Sigmoid colon (tissue), 7 donors: Measurements from ENCODE around the gene ADD2. TPM values are rescaled to one million over a fixed set of nuclear protein-coding genes. Genes with fewer than 3 reads are reported as not detected.
"Not testable (repeated sequence)": the region's sequence is repeated elsewhere in the genome, so short reads cannot be mapped to it uniquely, and the experiment has no call there.

Source experiments
- DNase-seq: peaks from one replicate; pipeline ENCODE4 v3.0.0-alpha.2; 2019
- H3K27ac ChIP-seq, 4 donors: fragments of 200-600 bp; sonication (generic); one replicate each; pipeline ENCODE4 v1.5.1; 2016 to 2019; ENCODE audit warnings: mild to moderate bottlenecking in 1 of 4
- H3K27me3 ChIP-seq, 3 donors: fragments of 200-600 bp; sonication (generic); one replicate each; pipeline ENCODE4 v1.5.1; 2019; ENCODE audit warnings: mild to moderate bottlenecking in 1 of 3
- H3K36me3 ChIP-seq, 4 donors: fragments of 200-600 bp; sonication (generic); one replicate each; pipeline ENCODE4 v1.5.1; 2016 to 2019
- H3K4me1 ChIP-seq, 4 donors: fragments of 200-600 bp; sonication (generic); one replicate each; pipeline ENCODE4 v1.5.1; 2017 to 2019
- H3K4me3 ChIP-seq, 4 donors: fragments of 200-600 bp; sonication (generic); one replicate each; pipeline ENCODE4 v1.5.1; 2017 to 2019; ENCODE audit warnings: mild to moderate bottlenecking in 2 of 4, moderate library complexity in 1 of 4
- H3K9me3 ChIP-seq, 4 donors: fragments of 200-600 bp in 3 of 4; sonication (generic) in 3 of 4; one replicate each; pipeline versions ENCODE4 v1.5.1 to v1.6.1; 2013 to 2019
- CTCF ChIP-seq, 4 experiments: fragments of 450-650 bp in 3 of 4; fragments of 200-600 bp in 1 of 4; IDR thresholded peaks; one replicate each; pipeline ENCODE4 v1.5.1; 2016 to 2019; ENCODE audit warnings: antibody characterized with exemption in 4 of 4, mild to moderate bottlenecking in 3 of 4, moderate library complexity in 2 of 4
- EP300 ChIP-seq, 4 donors: sonication (generic); formaldehyde crosslinking; IDR thresholded peaks; one replicate each; pipeline ENCODE4 v1.6.1; 2017; ENCODE audit warnings: antibody characterized with exemption in 4 of 4
- POLR2A ChIP-seq, 2 donors: fragments of 450-650 bp; IDR thresholded peaks; one replicate each; pipeline ENCODE4 v1.6.1; 2016; ENCODE audit warnings: antibody characterized with exemption in 2 of 2, mild to moderate bottlenecking in 2 of 2, moderate library complexity in 2 of 2
- POLR2AphosphoS5 ChIP-seq, 4 donors: sonication (generic); formaldehyde crosslinking; IDR thresholded peaks; one replicate each; pipeline ENCODE4 v1.6.1; 2017; ENCODE audit warnings: antibody characterized with exemption in 4 of 4
- WGBS, 2 donors: extraction: QIAGEN DNeasy Blood & Tissue Kit; methylation state at CpG; one replicate each; pipeline ENCODE4 v1.1.7; 2013; 5-methylcytosine and 5-hydroxymethylcytosine counted together
- intact Hi-C: fragments of 100-400 bp; cut with DNase I; formaldehyde crosslinking; loops from one replicate; pipeline ENCODE4 v1.15.1; 2023
- polyA plus RNA-seq, 3 donors: library from polyadenylated mRNA; stranded (reverse); fragments of 200-250 nt; gene quantifications; one replicate each; pipeline ENCODE4 v1.2.3, GENCODE V29; 2013
- total RNA-seq, 4 donors: library from RNA; depleted of rRNA; stranded (reverse); fragments of >200 nt; gene quantifications; one replicate each; pipeline ENCODE4 v1.1.0, GENCODE V29; 2016
- donor health status: healthy with polysubstance abuse.
- donor health status: Bipolar disorder and iron deficiency.
- donor health status: healthy.

ADD2 gene
- total and polyA plus RNA-seq, 7 donors: under 0.01 to 5.8 (median 3.2) TPM; not detected in 1

- intact Hi-C loops: no loop called here
- Histone ChIP-seq H3K9me3 (no peaks in the 10 kb centered on the region), H3K27ac (no peak overlapping the region), H3K4me3 (no peak overlapping the region), H3K36me3 (no peaks in the 10 kb centered on the region), H3K4me1 (peaks cover 0 to 4% (median 0%) of the 10 kb centered on the region in 4 donors), H3K27me3 (no peaks in the 10 kb centered on the region)
- DNase-seq: no peak
- no peak for TF ChIP-seq CTCF (IDR thresholded peaks at IDR 0.05)
- no peak for TF ChIP-seq POLR2AphosphoS5 (IDR thresholded peaks at IDR 0.05)
- TF ChIP-seq EP300 (IDR thresholded peaks at IDR 0.05): no peak
- TF ChIP-seq POLR2A (IDR thresholded peaks at IDR 0.05): no peak
- WGBS, 2 donors: 46 to 71% methylated on average over 2 of the region's 2 CpGs
These were observed 140.6 kb downstream of the ADD2 start for GRCh38 chr2:70627211-70627898.

- no peaks in the 10 kb centered on the region for H3K27me3 ChIP-seq
- intact Hi-C loops: no loop called here
- no peak overlapping the region for H3K27ac ChIP-seq
These were observed 141.6 kb downstream of the ADD2 start for GRCh38 chr2:70626254-70626990.

DNA sequence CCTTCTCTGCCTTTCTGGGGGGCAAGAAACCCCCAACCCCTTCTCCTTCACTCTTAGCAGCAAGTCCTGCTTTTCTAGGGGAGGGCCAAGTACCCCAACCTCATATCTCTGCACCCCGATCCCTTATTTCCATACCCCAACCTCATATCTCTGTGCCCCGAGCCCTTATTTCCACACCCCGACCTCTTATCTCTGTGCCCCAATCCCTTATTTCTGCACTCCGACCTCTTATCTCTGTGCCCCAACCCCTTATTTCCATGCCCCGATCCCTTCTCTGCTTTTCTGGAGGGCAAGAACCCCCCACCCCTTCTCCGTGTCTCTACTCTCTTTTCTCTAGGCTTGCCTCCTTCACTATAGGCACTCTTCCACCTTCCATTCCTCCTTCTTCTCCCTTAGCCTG, 146.5 kb downstream of the ADD2 start:
- H3K4me1 ChIP-seq, H3K4me3 ChIP-seq, H3K9me3 ChIP-seq, intact Hi-C loops, H3K36me3 ChIP-seq, DNase-seq, H3K27ac ChIP-seq, H3K27me3 ChIP-seq: not testable (repeated sequence)
- WGBS, 2 donors: 87 to 89% methylated on average over 6 of the region's 6 CpGs

More at GRCh38 chr2:70626254-70626990, 141.6 kb downstream of the ADD2 start:
- TF ChIP-seq CTCF (IDR thresholded peaks at IDR 0.05) (no peak), POLR2AphosphoS5 (IDR thresholded peaks at IDR 0.05) (no peak), EP300 (IDR thresholded peaks at IDR 0.05) (no peak), POLR2A (IDR thresholded peaks at IDR 0.05) (no peak)
- Histone ChIP-seq H3K4me3 (no peak overlapping the region), H3K4me1 (peaks cover 0 to 4% (median 0%) of the 10 kb centered on the region in 4 donors), H3K9me3 (no peaks in the 10 kb centered on the region), H3K36me3 (no peaks in the 10 kb centered on the region)
- 69 to 86% methylated on average over 13 of the region's 13 CpGs for WGBS, 2 donors
- no peak for DNase-seq

DNA sequence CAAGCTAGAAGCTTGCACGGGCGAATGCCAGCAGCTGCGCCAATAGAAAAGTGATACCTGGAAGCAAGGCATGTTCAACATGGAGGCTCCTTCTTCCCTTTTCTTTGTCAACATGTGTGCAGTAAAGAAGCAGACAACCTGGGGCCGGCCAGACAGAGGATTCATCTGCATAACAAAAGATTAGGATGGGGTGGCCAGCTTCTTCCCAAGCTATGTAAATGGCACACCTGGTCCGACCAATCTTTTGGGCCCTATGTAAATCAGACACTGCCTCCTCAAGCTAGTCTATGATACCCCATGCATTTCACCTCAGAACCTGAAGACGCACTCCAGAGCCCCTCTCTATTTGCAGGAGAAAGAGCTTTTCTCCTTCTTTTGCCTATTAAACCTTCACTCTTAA, 148.0 kb downstream of the ADD2 start:
- H3K4me1 ChIP-seq: no peaks in the 10 kb centered on the region
- WGBS, 2 donors: 85 to 90% methylated on average over 6 of the region's 6 CpGs
- no peaks in the 10 kb centered on the region for H3K36me3 ChIP-seq
- TF ChIP-seq POLR2A (IDR thresholded peaks at IDR 0.05) (no peak), EP300 (IDR thresholded peaks at IDR 0.05) (no peak), CTCF (IDR thresholded peaks at IDR 0.05) (no peak), POLR2AphosphoS5 (IDR thresholded peaks at IDR 0.05) (no peak)
- intact Hi-C loops: no loop called here
- DNase-seq: no peak
- H3K4me3 ChIP-seq: no peak overlapping the region
- H3K9me3 ChIP-seq: no peaks in the 10 kb centered on the region
- no peak overlapping the region for H3K27ac ChIP-seq
- H3K27me3 ChIP-seq: no peaks in the 10 kb centered on the region

- 79 to 81% methylated on average over 3 of the region's 3 CpGs for WGBS, 2 donors
- intact Hi-C loops: no loop called here
- Histone ChIP-seq H3K4me3 (no peak overlapping the region), H3K9me3 (no peaks in the 10 kb centered on the region), H3K36me3 (no peaks in the 10 kb centered on the region), H3K27ac (no peak overlapping the region), H3K4me1 (no peaks in the 10 kb centered on the region), H3K27me3 (no peaks in the 10 kb centered on the region)
- no peak for DNase-seq
- TF ChIP-seq CTCF (IDR thresholded peaks at IDR 0.05) (no peak), POLR2AphosphoS5 (IDR thresholded peaks at IDR 0.05) (no peak), POLR2A (IDR thresholded peaks at IDR 0.05) (no peak), EP300 (IDR thresholded peaks at IDR 0.05) (no peak)
These were observed 148.8 kb downstream of the ADD2 start for GRCh38 chr2:70619167-70619566.
